Neutrophil (primary cell): ENCODE results near the gene CRYBA4.

Experiments used
- H3K27ac ChIP-seq: fragments of 200-600 bp; sonication (generic); 2 replicates; pipeline ENCODE4 v1.5.1; 2016; ENCODE audit warnings: mild to moderate bottlenecking, moderate library complexity
- H3K27me3 ChIP-seq: fragments of 200-600 bp; sonication (generic); 2 replicates; pipeline ENCODE4 v1.6.0; 2016; ENCODE audit warnings: mild to moderate bottlenecking
- H3K36me3 ChIP-seq: fragments of 200-600 bp; sonication (generic); 2 replicates; pipeline ENCODE4 v1.5.1; 2017
- H3K4me1 ChIP-seq, 2 experiments: fragments of 200-600 bp in 1 of 2; sonication (generic) in 1 of 2; 1 replicate in 1 of 2; 2 replicates in 1 of 2; pipeline versions ENCODE4 v1.5.1 to v1.6.1; 2013 to 2016; ENCODE audit warnings: low read depth in 1 of 2, low read length in 1 of 2, mild to moderate bottlenecking in 1 of 2, moderate library complexity in 1 of 2; ENCODE audit not compliant: control insufficient read depth in 1 of 2, insufficient read depth in 1 of 2
- H3K4me3 ChIP-seq, 2 experiments: fragments of 200-600 bp in 1 of 2; sonication (generic) in 1 of 2; 1 replicate in 1 of 2; 2 replicates in 1 of 2; pipeline ENCODE4 v1.5.1; 2013 to 2016; ENCODE audit warnings: low read depth in 1 of 2, low read length in 1 of 2, mild to moderate bottlenecking in 1 of 2, moderate library complexity in 1 of 2
- H3K9me3 ChIP-seq: fragments of 200-600 bp; sonication (generic); 2 replicates; pipeline ENCODE4 v1.5.1; 2016
- CTCF ChIP-seq: fragments of 200-600 bp; sonication (generic); IDR thresholded peaks from 2 replicates; pipeline ENCODE4 v1.5.1; 2016; ENCODE audit warnings: antibody characterized with exemption

The CRYBA4 gene

GRCh38 chr22:26585104-26585790 lies 36.5 kb upstream of the CRYBA4 start:
- Histone ChIP-seq H3K9me3 (no peaks in the 10 kb centered on the region), H3K27ac (no peak overlapping the region), H3K4me1 (peaks cover 41 to 51% of the 10 kb centered on the region in 2 experiments), H3K4me3 (no peak overlapping the region), H3K27me3 (no peaks in the 10 kb centered on the region), H3K36me3 (peaks cover 29% of the 10 kb centered on the region)
- TF ChIP-seq CTCF: no peak

GRCh38 chr22:26586556-26587325 lies 35.0 kb upstream of the CRYBA4 start:
- Histone ChIP-seq H3K4me1 (peaks cover 50 to 60% of the 10 kb centered on the region in 2 experiments), H3K9me3 (no peaks in the 10 kb centered on the region), H3K4me3 (peak overlapping the region in 1 of 2 experiments; percentile 30), H3K27me3 (no peaks in the 10 kb centered on the region), H3K36me3 (peaks cover 20% of the 10 kb centered on the region), H3K27ac (peak overlapping the region; percentile 60)
- TF ChIP-seq CTCF: no peak

- Histone ChIP-seq H3K27ac (peak overlapping the region; percentile 84), H3K27me3 (no peaks in the 10 kb centered on the region), H3K4me3 (peak overlapping the region; percentile 82 to 93), H3K36me3 (peaks cover 10% of the 10 kb centered on the region), H3K9me3 (no peaks in the 10 kb centered on the region), H3K4me1 (peaks cover 64 to 74% of the 10 kb centered on the region in 2 experiments)
- no peak for TF ChIP-seq CTCF
These were observed 33.7 kb upstream of the CRYBA4 start for GRCh38 chr22:26587991-26588613.

GRCh38 chr22:26588729-26589366 lies 32.9 kb upstream of the CRYBA4 start:
- Histone ChIP-seq H3K27ac (peak overlapping the region; percentile 84), H3K9me3 (no peaks in the 10 kb centered on the region), H3K36me3 (peaks cover 5% of the 10 kb centered on the region), H3K27me3 (no peaks in the 10 kb centered on the region), H3K4me3 (peak overlapping the region; percentile 82 to 93), H3K4me1 (peaks cover 70 to 81% of the 10 kb centered on the region in 2 experiments)
- no peak for TF ChIP-seq CTCF

GRCh38 chr22:26589367-26589844 lies 32.4 kb upstream of the CRYBA4 start:
- Histone ChIP-seq H3K36me3 (no peaks in the 10 kb centered on the region), H3K4me1 (peaks cover 70 to 83% of the 10 kb centered on the region in 2 experiments), H3K27me3 (no peaks in the 10 kb centered on the region), H3K27ac (peak overlapping the region; percentile 84), H3K9me3 (no peaks in the 10 kb centered on the region), H3K4me3 (peak overlapping the region; percentile 82 to 93)
- TF ChIP-seq CTCF: no peak
